Stimulated activated CD8-positive, alpha-beta memory T cell treated with anti-CD3 and anti-CD28 coated beads, Interleukin-4, amount 100 ng/mL, for 1 hour (primary cell): ENCODE results near the gene DGKG.

Source experiments
- DNase-seq, 2 donors: peaks; one replicate each; pipeline ENCODE4 v3.0.0-alpha.2; 2020; ENCODE audit warnings: low read depth in 2 of 2, low spot score in 1 of 2

The DGKG gene

GRCh38 chr3:186110975-186111974 is 250.8 kb downstream of the DGKG start:
- no peak for DNase-seq

GRCh38 chr3:186109897-186110803 is 251.9 kb downstream of the DGKG start:
- no peak for DNase-seq

- peak; percentile 54 to 76 for DNase-seq
Measured at GRCh38 chr3:186108941-186109865, 252.8 kb downstream of the DGKG start, which contains the start of gene ETV5. ETV5 (minus strand) TSS chr3:186109089; CDS start chr3:186105868, 3,221 bp downstream.

- no peak for DNase-seq
Measured at GRCh38 chr3:186108106-186108940, 253.7 kb downstream of the DGKG start.

GRCh38 chr3:186107215-186108105 is 254.6 kb downstream of the DGKG start:
- DNase-seq = no peak

GRCh38 chr3:186105543-186105942 is 256.5 kb downstream of the DGKG start:
- no peak for DNase-seq

- DNase-seq = no peak
Measured at GRCh38 chr3:186102687-186103086, 259.3 kb downstream of the DGKG start.

GRCh38 chr3:186100398-186100797 is 261.6 kb downstream of the DGKG start:
- no peak for DNase-seq

- DNase-seq = no peak
Measured at GRCh38 chr3:186099178-186099577, 262.9 kb downstream of the DGKG start.

GRCh38 chr3:186098740-186099139 is 263.3 kb downstream of the DGKG start:
- no peak for DNase-seq

- no peak for DNase-seq
Measured at GRCh38 chr3:186097663-186098451, 264.2 kb downstream of the DGKG start.

GRCh38 chr3:186097317-186097662 is 264.7 kb downstream of the DGKG start:
- DNase-seq = no peak
